VCaP (cell line): Measurements from ENCODE around the gene RIPK4.
"Not testable (repeated sequence)": the region's sequence is repeated elsewhere in the genome, so short reads cannot be mapped to it uniquely, and the experiment has no call there.

ENCODE experiments used
- H3K27ac ChIP-seq: fragments of 450-650 bp; 2 replicates; pipeline ENCODE4 v1.5.1; 2017
- CTCF ChIP-seq: fragments of 450-650 bp; conservative IDR thresholded peaks from 2 replicates; pipeline ENCODE4 v1.5.1; 2017; ENCODE audit warnings: mild to moderate bottlenecking, moderate library complexity

The RIPK4 gene

GRCh38 chr21:41792711-41793110 lies 25.9 kb upstream of the RIPK4 start:
- no peak for TF ChIP-seq CTCF
- H3K27ac ChIP-seq, result no peak overlapping the region

- H3K27ac ChIP-seq, result peak overlapping the region; percentile 7
- TF ChIP-seq CTCF, result no peak
Observed at GRCh38 chr21:41786509-41786987, 19.7 kb upstream of the RIPK4 start.

DNA sequence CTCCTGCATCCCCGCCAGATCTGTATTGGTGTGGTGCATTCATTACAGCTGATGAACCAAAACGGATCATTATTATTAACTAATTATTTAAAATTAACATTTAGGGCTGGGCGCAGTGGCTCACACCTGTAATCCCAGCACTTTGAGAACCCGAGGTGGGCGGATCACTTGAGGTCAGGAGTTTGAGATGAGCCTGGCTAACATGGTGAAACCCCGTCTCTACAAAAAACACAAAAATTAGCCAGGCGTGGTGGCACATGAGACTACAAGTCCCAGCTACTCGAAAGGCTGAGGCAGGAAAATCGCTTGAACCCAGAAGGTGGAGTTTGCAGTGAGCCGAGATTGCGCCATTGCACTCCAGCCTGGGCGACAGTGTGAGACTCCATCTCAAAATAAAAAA lies 18.4 kb upstream of the RIPK4 start:
- not testable (repeated sequence) for H3K27ac ChIP-seq

GRCh38 chr21:41784456-41785102 lies 17.7 kb upstream of the RIPK4 start:
- peak overlapping the region; percentile 85 for H3K27ac ChIP-seq
- TF ChIP-seq CTCF, result no peak

DNA sequence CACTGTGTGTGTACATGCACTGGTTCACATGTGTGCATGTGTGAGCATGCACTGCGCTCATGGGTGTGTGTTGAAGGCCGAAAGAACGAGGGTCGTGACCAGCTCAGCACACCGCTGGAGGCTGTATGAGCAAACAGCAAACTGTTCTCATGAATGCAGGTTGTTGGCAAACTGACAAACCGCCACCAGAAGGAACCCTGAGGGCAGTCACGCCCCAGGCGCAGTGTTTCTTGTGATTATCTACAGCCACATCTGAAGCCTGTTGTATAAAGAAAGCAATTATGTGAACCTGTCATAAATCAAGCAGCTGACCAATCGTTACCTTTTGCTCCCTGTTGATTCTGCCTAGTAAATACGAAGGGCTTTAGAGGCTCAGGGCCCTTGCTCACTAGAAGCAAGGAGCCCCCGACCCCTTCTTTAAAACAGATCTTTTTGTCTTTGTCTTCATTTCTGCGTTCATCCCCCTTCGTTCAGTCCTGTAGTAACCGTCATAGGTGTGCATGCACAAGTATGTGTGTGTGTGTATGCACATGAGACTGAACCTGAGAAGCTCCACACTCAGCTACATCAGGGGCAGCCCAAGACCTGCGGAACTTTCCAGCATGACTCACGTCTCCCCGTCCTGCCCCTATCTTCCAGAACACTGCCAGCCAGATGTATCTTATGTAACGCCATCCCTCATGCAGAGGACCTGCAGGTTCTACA lies 16.8 kb upstream of the RIPK4 start:
- peak overlapping the region; percentile 85 for H3K27ac ChIP-seq
- no peak for TF ChIP-seq CTCF

GRCh38 chr21:41781050-41781410 lies 14.2 kb upstream of the RIPK4 start:
- no peak overlapping the region; the same call in 1 of the 2 replicates for H3K27ac ChIP-seq
- no peak for TF ChIP-seq CTCF

DNA sequence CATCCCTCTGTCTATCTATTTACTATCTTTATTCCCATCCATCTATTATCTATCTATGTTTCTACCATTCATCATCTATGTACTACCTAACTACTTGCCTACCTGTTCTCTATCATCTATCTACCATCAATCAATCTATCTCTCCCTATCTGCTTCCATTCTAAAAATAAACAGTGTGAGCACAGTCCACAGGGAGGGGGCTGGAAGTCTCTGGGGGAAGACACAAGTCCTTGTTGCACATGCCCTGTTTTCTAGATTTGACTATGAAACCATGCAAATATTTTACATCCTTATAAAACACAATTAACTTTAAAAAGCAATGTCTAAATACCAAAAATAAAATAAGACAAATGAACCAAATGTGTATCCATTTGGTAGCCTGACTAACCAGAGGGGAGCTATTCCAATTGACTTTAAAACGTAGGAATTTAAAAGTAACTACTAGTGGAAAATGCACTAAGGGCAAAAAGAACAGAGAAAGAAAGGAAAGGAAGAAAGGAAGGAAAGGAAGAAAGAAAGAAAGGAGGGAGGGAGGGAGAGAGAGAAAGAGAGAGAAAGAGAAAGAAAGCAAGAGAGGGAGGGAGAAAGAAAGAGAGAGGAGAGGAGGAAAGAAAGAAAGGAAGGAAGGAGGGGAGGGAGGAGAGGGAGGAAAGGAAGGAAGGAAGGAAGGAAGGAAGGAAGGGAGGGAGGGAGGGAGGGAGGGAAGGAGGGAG lies 13.6 kb upstream of the RIPK4 start:
- TF ChIP-seq CTCF, result no peak
- H3K27ac ChIP-seq, result peak overlapping the region; percentile 84

DNA sequence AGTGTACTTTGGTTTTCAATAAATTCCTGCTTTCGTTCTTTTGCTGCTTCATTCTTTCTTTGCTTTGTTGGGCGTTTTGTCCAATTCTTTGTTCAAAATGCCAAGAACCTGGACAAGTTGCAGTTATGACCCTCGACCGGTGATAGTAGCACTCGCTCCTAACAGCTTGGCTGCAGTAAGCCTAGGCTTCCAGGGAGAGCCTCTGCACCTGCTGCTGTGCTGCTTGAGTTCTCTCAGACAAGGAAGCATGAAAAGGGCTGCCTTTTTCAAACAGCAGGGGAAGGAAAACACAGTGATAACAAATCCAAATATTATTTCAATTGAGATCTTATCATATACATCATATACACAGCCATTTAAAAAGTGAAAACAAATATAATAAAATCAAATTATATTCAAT lies 12.8 kb upstream of the RIPK4 start:
- TF ChIP-seq CTCF, result no peak
- H3K27ac ChIP-seq, result peak overlapping the region; percentile 84
